MM.1S (cell line): Measurements from ENCODE around the gene SDE2.

Source experiments
- DNase-seq: peaks from one replicate; pipeline ENCODE4 v3.0.0-alpha.2; 2015
- H2AFZ ChIP-seq: fragments of 300-600 bp; sonication (generic); 2 replicates; pipeline ENCODE4 v1.6.0; 2016; ENCODE audit warnings: antibody characterized with exemption, low read length
- H3F3A ChIP-seq: fragments of 300-600 bp; sonication (generic); 2 replicates; pipeline ENCODE4 v1.6.1; 2016; ENCODE audit warnings: mild to moderate bottlenecking, antibody characterized with exemption, low read length, moderate library complexity, mixed read lengths; ENCODE audit not compliant: insufficient read depth
- H3K27ac ChIP-seq: fragments of 300-600 bp; sonication (generic); 2 replicates; pipeline ENCODE4 v1.5.1; 2016; ENCODE audit warnings: mild to moderate bottlenecking, low read length
- H3K27me3 ChIP-seq: fragments of 300-600 bp; sonication (generic); replicated peaks from 2 replicates; pipeline ENCODE4 v1.6.0; 2016; ENCODE audit warnings: low read length; ENCODE audit not compliant: insufficient read depth
- H3K36me3 ChIP-seq: fragments of 300-600 bp; sonication (generic); replicated peaks from 2 replicates; pipeline ENCODE4 v1.6.1; 2016; ENCODE audit warnings: mild to moderate bottlenecking, low read length, mixed read lengths; ENCODE audit not compliant: insufficient read depth
- H3K4me1 ChIP-seq: fragments of 300-600 bp; sonication (generic); 2 replicates; pipeline ENCODE4 v1.6.1; 2016; ENCODE audit warnings: low read length, mixed read lengths
- H3K4me2 ChIP-seq: fragments of 300-600 bp; sonication (generic); 2 replicates; pipeline ENCODE4 v1.6.0; 2016; ENCODE audit warnings: low read depth, low read length
- H3K4me3 ChIP-seq: fragments of 300-600 bp; sonication (generic); 2 replicates; pipeline ENCODE4 v1.5.1; 2016; ENCODE audit warnings: low read length, mixed read lengths
- H3K79me2 ChIP-seq: fragments of 300-600 bp; sonication (generic); 2 replicates; pipeline ENCODE4 v1.6.1; 2016; ENCODE audit warnings: mixed run types, low read length, mixed read lengths
- H3K9ac ChIP-seq: fragments of 300-600 bp; sonication (generic); 2 replicates; pipeline ENCODE4 v1.6.1; 2016; ENCODE audit warnings: low read length, mixed read lengths
- H3K9me2 ChIP-seq: fragments of 300-600 bp; sonication (generic); replicated peaks from 2 replicates; pipeline ENCODE4 v1.6.1; 2016; ENCODE audit warnings: mild to moderate bottlenecking, low read length, mixed read lengths; ENCODE audit not compliant: insufficient read depth
- H3K9me3 ChIP-seq: fragments of 300-600 bp; sonication (generic); replicated peaks from 2 replicates; pipeline ENCODE4 v1.6.1; 2016; ENCODE audit warnings: mild to moderate bottlenecking, low read length, mixed read lengths; ENCODE audit not compliant: insufficient read depth
- H4K20me1 ChIP-seq: fragments of 300-600 bp; sonication (generic); 2 replicates; pipeline ENCODE4 v1.6.1; 2016; ENCODE audit warnings: mild to moderate bottlenecking, low read length, moderate library complexity, mixed read lengths; ENCODE audit not compliant: insufficient read depth
- EZH2 ChIP-seq: fragments of 300-600 bp; sonication (generic); optimal IDR thresholded peaks from 2 replicates; pipeline ENCODE3; 2017; ENCODE audit warnings: low read depth, mild to moderate bottlenecking, antibody characterized with exemption, low read length, mixed read lengths
- EZH2phosphoT487 ChIP-seq: fragments of 300-600 bp; sonication (generic); IDR thresholded peaks from 2 replicates; pipeline ENCODE4 v1.6.1; 2018; ENCODE audit warnings: antibody characterized with exemption, low read length
- TF ChIP-seq, protein P1 (sequence below): fragments of 300-600 bp; sonication (generic); IDR thresholded peaks from 2 replicates; pipeline ENCODE4 v1.5.1; 2016; ENCODE audit warnings: antibody characterized with exemption, low read length, mixed read lengths

The SDE2 gene

GRCh38 chr1:225958041-225958440, 41.1 kb downstream of the SDE2 start:
- no peak overlapping the region for H2AFZ ChIP-seq
- no peaks in the 10 kb centered on the region for H3K9me2 ChIP-seq
- H4K20me1 ChIP-seq = no peaks in the 10 kb centered on the region
- no peaks in the 10 kb centered on the region for H3F3A ChIP-seq
- no peaks in the 10 kb centered on the region for H3K9me3 ChIP-seq
- TF ChIP-seq, protein P1, sequence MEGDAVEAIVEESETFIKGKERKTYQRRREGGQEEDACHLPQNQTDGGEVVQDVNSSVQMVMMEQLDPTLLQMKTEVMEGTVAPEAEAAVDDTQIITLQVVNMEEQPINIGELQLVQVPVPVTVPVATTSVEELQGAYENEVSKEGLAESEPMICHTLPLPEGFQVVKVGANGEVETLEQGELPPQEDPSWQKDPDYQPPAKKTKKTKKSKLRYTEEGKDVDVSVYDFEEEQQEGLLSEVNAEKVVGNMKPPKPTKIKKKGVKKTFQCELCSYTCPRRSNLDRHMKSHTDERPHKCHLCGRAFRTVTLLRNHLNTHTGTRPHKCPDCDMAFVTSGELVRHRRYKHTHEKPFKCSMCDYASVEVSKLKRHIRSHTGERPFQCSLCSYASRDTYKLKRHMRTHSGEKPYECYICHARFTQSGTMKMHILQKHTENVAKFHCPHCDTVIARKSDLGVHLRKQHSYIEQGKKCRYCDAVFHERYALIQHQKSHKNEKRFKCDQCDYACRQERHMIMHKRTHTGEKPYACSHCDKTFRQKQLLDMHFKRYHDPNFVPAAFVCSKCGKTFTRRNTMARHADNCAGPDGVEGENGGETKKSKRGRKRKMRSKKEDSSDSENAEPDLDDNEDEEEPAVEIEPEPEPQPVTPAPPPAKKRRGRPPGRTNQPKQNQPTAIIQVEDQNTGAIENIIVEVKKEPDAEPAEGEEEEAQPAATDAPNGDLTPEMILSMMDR = no peak
- TF ChIP-seq EZH2 = no peak
- no peak for TF ChIP-seq EZH2phosphoT487
- H3K4me1 ChIP-seq = peaks cover 5% of the 10 kb centered on the region; the same call in 1 of the 2 replicates
- no peaks in the 10 kb centered on the region for H3K36me3 ChIP-seq
- no peaks in the 10 kb centered on the region for H3K27me3 ChIP-seq
- no peaks in the 10 kb centered on the region for H3K79me2 ChIP-seq
- H3K9ac ChIP-seq = no peak overlapping the region
- DNase-seq = no peak
- no peak overlapping the region for H3K4me3 ChIP-seq
- no peak overlapping the region for H3K27ac ChIP-seq
- H3K4me2 ChIP-seq = no peak overlapping the region

GRCh38 chr1:225954753-225955152, 44.4 kb downstream of the SDE2 start:
- H3K79me2 ChIP-seq = no peaks in the 10 kb centered on the region
- no peak overlapping the region for H3K9ac ChIP-seq
- H4K20me1 ChIP-seq = no peaks in the 10 kb centered on the region
- no peaks in the 10 kb centered on the region for H3K36me3 ChIP-seq
- DNase-seq = no peak
- H3K9me2 ChIP-seq = no peaks in the 10 kb centered on the region
- peaks cover 14% of the 10 kb centered on the region; the same call in 1 of the 2 replicates for H3K4me1 ChIP-seq
- no peaks in the 10 kb centered on the region for H3F3A ChIP-seq
- H3K4me2 ChIP-seq = no peak overlapping the region
- H3K9me3 ChIP-seq = no peaks in the 10 kb centered on the region
- no peak overlapping the region for H3K4me3 ChIP-seq
- H3K27me3 ChIP-seq = no peaks in the 10 kb centered on the region
- no peak overlapping the region for H3K27ac ChIP-seq
- no peak overlapping the region for H2AFZ ChIP-seq
- TF ChIP-seq EZH2 = no peak
- TF ChIP-seq EZH2phosphoT487 = no peak
- TF ChIP-seq, protein P1 = no peak

- Histone ChIP-seq H3K27me3 (no peaks in the 10 kb centered on the region), H4K20me1 (no peaks in the 10 kb centered on the region), H3K9me3 (no peaks in the 10 kb centered on the region), H3K4me3 (no peak overlapping the region), H3F3A (no peaks in the 10 kb centered on the region), H3K27ac (no peak overlapping the region), H2AFZ (no peak overlapping the region), H3K4me1 (peaks cover 14% of the 10 kb centered on the region; the same call in 1 of the 2 replicates), H3K36me3 (no peaks in the 10 kb centered on the region), H3K79me2 (no peaks in the 10 kb centered on the region), H3K9me2 (no peaks in the 10 kb centered on the region), H3K4me2 (no peak overlapping the region), H3K9ac (no peak overlapping the region)
- TF ChIP-seq EZH2phosphoT487 = no peak
- TF ChIP-seq EZH2 = no peak
- TF ChIP-seq, protein P1 = no peak
- no peak for DNase-seq
These were observed 45.8 kb downstream of the SDE2 start for GRCh38 chr1:225953315-225953714.
